HG03196 (cell line): Measurements from ENCODE around the gene CNOT1.
"Not testable (repeated sequence)": the region's sequence is repeated elsewhere in the genome, so short reads cannot be mapped to it uniquely, and the experiment has no call there.

ENCODE experiments used
- ATAC-seq: cut with Tn5 transposase; IDR thresholded peaks from one replicate; pipeline ENCODE4 v1.9.1; 2021; ENCODE audit not compliant: unreplicated experiment

The CNOT1 gene

DNA sequence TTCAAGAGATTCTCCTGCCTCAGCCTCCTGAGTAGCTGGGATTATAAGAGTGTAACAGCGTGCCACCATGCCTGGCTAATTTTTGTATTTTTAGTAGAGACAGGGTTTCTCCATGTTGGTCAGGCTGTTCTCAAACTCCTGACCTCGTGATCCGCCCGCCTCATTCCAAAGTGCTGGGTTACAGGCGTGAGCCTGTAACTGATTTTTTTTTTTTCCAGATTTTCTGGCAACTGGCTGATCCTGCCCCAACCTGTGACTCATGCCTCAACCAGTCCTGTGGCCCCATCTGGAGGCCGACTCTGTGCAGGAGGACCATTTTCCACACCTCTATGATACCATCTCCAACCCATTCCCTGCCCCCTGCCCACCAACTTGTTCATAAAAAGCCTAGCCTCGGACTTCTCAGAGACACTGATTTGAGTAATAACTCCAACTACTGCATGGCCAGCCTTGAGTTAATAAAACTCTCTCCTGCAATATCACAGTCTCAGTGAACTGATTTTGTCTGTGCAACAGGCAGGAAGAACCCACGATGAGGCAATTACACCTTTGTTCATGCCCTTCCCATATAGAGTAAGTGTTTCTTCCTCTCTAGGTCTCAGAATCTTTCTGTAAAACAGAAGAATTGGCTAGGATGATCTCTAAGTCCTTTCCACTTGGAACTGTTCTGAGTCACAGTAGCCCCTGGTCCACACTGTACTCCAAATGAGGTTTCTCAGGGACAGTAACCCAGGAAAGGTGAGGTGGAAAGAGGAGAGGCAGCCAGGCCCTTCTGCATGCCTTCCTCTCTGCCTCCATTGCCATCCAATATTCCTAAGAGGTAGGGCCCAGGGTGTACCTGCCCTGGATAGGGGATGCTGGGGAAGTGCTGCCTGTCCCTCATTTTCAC is 8.8 kb upstream of the CNOT1 start:
- ATAC-seq, result no peak

DNA sequence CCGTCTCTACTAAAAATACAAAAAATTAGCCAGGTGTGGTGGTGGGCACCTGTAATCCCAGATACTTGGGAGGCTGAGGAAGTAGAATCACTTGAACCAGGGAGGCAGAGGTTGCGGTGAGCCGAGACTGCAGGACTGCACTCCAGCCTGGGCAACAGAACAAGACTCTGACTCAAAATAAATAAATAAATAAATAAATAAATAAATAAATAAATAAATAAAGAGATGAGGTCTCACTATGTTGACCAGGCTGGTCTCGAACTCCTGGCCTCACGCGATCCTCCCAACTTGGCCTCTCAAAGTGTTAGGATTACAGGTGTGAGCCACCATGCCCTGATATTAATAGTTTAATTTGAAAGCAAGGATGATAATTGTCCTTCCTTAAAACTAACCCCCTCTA is 7.4 kb upstream of the CNOT1 start:
- not testable (repeated sequence) for ATAC-seq

DNA sequence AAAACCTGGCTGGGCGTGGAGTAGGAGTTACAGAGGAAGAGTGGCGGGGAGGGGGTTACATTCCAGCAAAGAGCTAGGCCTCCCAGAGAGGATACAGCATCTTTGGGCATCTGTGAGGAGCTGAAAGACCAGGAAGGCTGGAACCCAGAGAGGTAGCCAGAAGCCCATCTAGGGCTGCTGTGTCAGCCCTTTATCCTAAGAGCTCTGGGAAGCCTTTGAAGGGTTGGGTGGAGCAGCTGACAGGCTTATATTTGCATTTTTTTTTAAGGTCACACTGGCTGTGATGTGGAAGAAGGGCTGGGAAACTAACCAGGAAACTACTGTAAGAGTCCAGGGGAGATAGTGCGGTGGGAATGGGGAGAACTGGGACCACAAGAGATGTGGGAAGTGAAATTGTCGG is 6.8 kb upstream of the CNOT1 start:
- ATAC-seq, result no peak

DNA sequence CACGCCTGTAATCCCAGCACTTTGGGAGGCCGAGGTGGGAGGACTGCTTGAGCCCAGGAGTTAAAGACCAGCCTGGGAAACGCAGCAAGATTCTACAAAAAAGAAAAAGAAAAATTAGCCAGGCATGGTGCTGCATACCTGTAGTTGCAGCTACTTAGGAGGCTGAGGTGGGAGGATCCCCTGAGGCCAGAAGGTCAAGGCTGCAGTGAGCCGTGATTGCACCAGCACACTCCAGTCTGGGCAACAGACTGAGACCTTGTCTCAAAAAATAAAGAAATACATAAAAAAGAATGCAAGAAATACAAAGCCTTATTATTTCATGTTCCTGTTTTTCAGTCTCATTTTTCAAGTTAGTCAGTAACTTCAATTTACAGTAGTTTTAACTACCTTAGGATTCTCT is 5.9 kb upstream of the CNOT1 start:
- no peak for ATAC-seq

DNA sequence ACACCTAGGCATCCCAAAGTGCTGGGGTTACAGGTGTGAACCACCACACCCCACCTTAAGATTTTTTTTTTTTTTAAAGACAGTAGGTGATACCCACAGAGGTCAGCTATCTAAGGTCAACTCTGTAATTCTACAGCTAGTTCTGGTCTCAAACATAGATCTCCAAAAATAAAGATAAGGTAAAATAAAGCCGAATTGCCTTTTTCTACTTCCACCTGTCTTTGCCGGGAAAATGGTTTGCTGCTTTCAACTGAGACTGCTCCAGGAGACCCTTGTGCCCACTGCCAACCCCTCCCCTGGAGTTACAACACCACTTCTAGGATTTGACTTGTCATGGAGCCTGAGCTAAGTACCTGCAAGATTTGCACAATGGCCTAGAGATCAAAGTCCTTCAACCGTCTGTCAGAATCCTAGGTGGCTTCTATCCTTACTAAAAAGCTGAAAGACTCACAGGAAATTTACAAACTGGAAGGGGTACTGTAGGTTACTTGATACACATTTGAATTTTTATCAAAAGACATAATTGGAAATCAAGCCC is 4.7 kb upstream of the CNOT1 start:
- ATAC-seq, result no peak

DNA sequence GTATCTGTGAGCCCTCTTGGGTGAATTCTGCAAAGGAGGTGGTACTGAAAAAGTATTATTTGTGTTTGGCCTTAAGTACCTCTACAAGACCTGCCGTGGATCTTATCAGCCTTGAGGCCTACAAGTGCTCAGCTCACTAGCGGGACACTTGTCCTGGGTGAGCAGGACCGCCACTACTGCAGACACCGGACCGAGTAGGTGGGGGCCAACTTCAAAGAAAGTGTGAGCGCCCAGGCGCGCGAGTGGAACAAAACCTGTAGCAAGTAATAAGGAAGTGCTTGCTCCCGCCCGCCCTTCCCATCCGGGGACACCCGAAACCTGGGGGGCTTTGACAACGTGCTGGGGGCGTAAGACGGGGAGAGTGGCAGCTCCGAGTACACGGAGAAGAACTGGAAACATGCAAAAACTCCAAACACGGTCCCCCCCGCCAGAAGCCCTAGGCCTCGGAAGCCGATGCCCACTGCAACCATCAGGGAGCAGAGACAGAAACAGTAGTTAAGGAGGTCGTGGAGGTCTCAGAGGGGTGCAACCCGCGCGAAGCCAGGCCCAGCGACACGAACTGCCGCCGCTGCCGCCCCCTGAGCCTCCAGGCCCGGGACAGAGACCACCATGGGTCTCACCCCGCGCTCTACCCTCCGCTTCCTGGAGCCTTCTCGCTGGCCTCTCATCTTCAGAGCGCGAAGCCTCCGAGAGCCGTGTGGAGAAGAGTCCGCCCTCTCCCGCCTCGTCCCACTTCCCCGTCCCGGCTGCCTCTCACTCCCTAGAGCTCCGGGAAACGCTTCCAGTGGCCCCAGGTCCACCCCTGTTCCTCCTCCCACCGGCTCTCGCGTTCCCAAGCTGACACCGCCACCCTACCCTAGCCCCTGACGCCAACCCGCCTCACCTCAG is 537 bp downstream of the CNOT1 start:
- peak; percentile 0 for ATAC-seq

DNA sequence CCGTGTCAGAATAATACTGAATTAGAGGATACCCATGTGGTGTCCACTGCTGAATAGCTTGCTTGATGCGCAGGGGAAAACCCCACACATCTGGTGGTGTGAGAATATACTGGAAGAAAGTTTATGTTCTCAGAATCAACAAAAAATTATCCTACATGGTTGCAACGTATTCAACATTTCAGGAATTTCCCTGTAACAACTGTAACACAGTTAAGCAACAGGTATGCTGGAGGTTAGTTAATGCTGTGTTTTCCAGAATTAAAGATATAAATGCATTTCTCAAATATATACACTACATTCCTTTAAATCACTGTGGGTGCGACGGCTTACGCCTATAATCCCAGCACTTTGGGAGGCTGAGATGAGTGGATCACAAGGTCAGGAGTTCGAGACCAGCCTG is 5.4 kb downstream of the CNOT1 start:
- no peak for ATAC-seq

DNA sequence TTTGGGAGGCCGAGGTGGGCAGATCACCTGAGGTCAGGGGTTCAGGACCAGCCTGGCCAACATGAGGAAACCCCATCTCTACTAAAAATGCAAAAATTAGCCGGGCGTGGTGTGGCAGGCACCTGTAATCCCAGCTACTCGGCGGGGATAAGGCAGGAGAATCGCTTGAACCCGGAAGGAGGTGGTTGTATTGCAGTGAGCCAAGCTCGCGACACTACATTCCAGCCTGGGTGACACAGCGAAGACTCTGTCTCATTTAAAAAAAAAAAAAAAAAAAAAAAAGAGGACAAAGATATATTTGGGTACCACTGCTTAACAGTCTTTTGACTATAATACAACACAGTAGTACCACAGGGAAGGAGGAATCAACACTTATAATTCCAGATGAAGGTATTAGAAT is 9.2 kb downstream of the CNOT1 start:
- no peak for ATAC-seq

DNA sequence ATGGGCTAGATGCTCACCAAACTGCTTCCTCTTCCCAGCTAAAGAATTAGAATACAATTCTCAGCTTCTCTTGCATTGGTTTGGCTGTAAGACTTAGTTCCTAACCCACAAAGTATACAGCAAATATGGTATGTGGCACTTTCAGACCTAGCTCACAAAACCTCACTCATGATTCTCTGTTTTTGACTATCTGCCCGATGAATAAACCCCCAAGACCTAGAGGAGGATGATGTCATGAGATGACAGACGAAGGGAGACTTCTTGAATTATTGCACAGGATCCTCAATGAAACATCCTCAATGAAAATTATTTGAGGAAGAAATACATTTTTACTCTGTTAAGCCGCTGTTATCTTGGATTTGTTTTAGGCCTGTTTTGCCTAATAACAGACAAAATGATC is 14.3 kb downstream of the CNOT1 start:
- no peak for ATAC-seq

DNA sequence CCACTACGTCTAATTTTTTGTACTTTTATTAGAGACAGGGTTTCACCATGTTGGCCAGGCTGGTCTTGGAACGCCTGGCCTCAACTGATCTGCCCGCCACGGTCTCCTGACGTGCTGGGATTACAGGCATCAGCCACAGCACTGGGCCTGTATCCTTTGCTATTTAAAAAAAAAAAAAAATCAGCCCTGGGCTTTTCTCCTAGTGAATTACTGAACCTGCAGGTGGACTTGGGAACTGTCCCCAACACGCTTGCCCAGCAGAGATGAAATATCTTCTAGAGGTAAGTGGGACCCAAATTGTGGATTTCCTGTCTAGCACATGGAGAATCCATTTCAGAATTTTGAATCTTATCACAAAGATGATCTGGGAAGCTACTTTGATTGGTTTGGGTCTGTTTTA is 14.8 kb downstream of the CNOT1 start:
- no peak for ATAC-seq

DNA sequence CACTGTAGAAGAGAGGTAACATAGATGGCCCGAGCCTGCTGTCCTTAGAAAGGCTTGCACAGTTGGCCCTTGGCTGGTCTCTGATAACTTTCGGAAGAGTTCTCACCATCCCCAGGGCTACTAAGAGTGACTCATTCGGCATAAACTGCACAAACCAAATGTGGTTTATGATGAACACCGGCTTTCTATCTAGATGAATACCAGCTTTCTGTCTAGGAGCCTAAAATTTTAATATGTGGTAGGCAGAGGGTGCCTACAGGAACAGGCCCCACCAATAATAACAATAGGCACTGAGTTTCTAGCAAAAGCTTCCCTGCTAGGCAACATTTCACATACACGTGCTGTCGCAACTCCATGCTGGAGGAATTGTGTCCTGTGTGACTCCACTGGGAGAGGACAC is 15.4 kb downstream of the CNOT1 start:
- ATAC-seq, result no peak

DNA sequence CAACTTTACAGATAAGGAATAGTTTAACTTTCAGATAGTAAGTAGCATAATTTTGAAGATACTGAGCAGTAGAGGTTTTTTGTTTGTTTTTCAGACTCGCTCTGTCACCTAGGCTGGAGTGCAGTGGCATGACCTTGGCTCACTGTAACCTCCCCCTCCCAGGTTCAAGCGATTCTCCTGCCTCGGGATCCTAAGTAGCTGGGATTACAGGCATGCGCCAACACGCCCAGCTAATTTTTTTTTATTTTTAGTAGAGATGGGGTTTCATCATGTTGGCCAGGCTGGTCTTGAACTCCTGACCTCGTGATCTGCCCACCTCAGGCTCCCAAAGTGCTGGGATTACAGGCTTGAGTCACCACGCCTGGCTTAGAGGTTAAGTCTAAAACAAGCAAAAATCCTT is 16.7 kb downstream of the CNOT1 start:
- ATAC-seq, result not testable (repeated sequence)

DNA sequence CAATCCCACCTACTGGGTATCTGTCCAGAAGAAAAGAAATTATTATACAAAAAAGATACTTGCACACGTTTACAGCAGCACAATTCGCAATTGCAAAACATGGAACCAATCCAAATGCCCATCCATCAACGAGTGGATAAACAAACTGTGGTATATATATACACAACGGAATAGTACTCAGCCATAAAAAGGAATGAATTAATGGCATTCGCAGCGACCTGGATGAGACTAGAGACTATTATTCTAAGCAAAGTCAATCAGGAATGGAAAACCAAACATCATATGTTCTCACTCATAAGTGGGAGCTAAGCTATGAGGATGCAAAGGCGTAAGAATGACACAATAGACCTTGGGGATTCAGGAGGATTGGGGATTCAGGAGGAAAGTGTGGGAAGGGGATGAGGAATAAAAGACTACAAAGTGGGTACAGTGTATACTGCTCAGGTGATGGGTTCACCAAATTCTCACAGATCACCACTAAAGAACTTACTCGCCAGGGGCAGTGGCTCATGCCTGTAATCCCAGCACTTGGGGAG is 21.0 kb downstream of the CNOT1 start:
- no peak for ATAC-seq

DNA sequence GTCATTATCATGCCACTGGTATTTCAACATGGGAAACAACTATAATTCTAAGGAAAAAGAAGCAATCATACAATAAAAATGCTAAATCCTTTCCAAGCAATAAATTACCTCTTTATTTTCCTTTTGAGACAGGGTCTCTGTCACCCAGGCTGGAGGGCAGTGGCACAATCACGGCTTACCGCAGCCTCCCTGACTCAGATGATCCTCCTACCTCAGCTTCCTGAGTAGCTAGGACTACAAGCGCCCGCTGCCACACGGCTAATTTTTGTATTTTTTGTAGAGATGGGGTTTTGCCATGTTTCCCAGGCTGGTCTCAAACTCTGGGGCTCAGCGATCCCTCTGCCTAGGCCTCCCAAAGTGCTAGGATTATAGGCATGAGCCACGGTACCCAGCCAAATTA is 24.1 kb downstream of the CNOT1 start:
- ATAC-seq, result no peak

DNA sequence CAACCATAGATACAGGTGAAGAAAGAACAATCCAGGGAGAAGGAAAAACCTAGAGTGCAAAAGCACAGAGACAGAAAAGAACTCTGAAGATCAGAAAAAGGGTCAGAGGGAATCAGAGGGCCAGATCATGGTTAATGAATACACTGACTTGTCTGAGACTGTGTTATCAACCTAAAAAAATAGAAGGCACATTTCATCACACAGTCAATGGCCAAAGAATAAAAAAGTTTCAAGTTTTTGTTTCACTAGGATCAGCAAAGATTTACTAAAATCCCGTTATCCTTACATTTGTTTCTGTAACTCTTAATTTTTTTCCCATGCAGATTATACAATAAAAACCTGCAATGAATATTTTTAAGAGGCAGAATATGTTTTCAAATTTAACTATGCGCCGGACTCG is 38.5 kb downstream of the CNOT1 start:
- ATAC-seq, result no peak

DNA sequence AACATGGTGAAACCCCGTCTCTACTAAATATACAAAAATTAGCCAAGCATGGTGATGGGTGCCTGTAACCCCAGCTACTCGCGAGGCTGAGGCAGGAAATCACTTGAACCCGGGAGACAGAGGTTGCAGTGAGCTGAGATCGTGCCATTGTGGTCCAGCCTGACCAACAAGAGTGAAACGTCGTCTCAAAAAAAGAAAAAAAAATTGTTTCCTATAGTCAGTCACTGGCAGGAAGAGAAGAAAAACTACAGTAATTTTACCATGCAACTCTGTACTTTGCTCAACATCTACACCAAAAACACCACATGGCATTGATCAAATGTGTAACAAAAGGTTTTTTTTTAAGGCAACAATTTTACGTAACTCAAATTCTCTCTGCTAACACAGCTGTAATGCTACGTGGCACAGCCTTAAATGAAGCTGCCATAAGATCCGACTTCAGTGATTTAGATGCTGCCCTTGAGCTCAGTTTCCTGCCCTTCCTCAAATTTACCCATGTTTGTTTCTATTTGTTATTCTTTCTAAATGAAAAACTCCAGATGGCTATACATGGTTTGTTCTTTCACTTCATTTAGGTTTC is 40.2 kb downstream of the CNOT1 start:
- no peak for ATAC-seq

DNA sequence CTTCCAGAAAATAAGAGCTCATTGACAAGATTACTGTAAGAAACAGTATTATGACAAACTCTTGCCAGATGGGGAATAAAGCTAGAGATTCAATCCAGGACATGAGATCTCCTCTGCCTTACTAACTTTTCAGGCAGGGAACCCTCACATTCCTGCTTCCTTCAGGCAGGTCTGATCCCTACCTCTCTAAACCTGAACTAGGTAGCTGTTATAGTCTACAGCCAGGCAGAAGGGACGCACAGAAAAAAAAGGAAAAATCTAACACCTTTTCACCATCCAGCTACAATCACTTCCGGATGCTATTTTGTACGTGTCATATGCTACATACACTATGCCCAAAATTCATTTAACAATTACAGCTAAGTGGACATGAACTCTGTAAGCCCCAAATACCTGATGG is 41.2 kb downstream of the CNOT1 start:
- no peak for ATAC-seq

DNA sequence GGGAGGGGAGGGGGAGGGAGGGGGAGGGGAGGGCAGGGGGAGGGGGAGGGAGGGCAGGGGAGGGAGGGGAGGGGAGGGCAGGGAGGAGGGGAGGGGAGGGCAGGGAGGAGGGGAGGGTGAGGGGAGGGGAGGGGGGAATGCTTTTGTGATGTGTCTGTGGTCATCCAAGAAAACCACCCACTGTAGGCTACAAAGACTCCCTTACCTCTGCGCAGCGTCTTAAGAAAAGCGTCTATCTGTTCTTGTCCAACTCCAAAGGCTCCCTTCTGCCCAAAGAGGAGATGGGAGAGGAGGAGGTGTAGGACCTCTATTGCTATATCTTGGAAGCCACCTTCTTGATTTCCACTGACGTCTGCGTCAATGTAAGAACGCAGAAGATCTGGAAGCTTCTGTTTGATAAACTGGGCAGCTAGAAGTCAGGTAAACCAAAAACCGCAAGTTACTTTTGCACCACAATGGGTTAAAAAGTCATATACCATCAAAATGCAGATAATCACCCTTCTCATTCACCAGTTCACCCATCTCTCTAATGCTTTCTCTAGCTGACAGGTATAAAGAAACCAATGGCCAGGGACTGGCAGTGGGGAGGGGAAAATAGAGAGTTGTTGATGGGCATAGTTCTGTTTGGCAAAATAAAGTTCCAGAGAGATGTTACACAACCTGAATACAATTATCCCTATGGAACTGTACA is 43.1 kb downstream of the CNOT1 start:
- ATAC-seq, result no peak

DNA sequence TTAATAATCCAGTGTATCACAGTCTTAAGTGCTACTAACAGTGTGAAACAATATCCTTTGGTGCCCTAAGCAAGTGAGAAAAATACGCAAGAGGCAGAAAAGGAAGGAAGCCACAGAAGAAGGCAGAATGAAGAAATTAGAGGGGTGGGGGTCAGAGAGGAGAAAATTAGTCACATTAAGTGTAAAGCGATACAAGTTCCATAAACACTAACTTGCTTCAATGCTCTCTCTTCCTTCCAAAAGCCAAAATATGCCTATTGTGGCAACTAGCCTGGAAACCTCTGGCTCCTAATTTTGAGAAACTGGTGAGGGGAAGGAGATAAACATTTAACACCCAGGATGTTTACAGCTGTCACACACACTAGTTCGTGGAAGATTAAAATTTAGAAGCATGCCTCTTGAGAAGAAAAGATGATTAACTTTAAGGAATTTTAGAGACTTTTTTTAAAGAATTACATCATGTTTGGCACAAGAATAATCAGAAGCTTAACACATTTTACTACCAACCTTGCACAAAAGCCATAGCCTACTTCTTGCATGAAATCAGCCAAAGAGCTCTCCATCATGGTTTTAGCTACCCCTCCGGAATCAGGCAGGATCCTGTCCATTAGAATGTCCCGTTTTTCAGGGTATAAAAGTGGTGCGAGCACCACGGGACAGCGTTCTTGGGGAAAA is 44.7 kb downstream of the CNOT1 start:
- no peak for ATAC-seq
